IMR-90 (cell line): ENCODE data around the gene TMEM163. TPM values are rescaled to one million over a fixed set of nuclear protein-coding genes. Genes with fewer than 3 reads are reported as not detected.

Source experiments
- ATAC-seq: fragments of 200-7000 bp; cut with Tn5 transposase; 2 replicates; pipeline ENCODE4 v1.9.1; 2020; ENCODE audit warnings: low read depth, mild to moderate bottlenecking, moderate library complexity
- BruUV-seq: library from RNA; stranded (reverse); fragments of 400-500 nt; replicated peaks from 2 replicates; lab custom pipeline; 2021; lab: Mats Ljungman, UMichigan
- CTCF ChIA-PET: fragments of 300-600 bp; formaldehyde crosslinking; extraction: SDS; loops from one replicate; lab custom pipeline; 2021; ENCODE audit warnings: antibody characterized with exemption; lab: Yijun Ruan, JAX
- POLR2A ChIA-PET: fragments of 300-600 bp; sonication (Branson Sonifier 250); formaldehyde crosslinking; loops from one replicate; lab custom pipeline; 2022; ENCODE audit warnings: antibody characterized with exemption; ENCODE audit not compliant: unreplicated experiment; lab: Charles Lee
- DNase-seq: peaks from one replicate; pipeline ENCODE4 v3.0.0; 2013
- H2AFZ ChIP-seq: replicated peaks from 2 replicates; pipeline ENCODE3; 2013; ENCODE audit warnings: low read length, mild to moderate bottlenecking; ENCODE audit not compliant: poor library complexity
- H2AK5ac ChIP-seq: 2 replicates; pipeline ENCODE4 v1.6.1; 2013; ENCODE audit warnings: low read depth, low read length, inconsistent platforms
- H2AK9ac ChIP-seq: replicated peaks from 2 replicates; pipeline ENCODE3; 2013; ENCODE audit warnings: mild to moderate bottlenecking, low read depth, low read length, moderate library complexity; ENCODE audit not compliant: poor library complexity
- H2BK120ac ChIP-seq: 2 replicates; pipeline ENCODE4 v1.6.1; 2013; ENCODE audit warnings: low read depth, low read length, inconsistent platforms
- H2BK15ac ChIP-seq: 3 replicates; pipeline ENCODE4 v1.6.1; 2013; ENCODE audit warnings: low read depth, low read length, inconsistent platforms
- H2BK20ac ChIP-seq: 2 replicates; pipeline ENCODE4 v1.6.1; 2013; ENCODE audit warnings: low read depth, mild to moderate bottlenecking, inconsistent platforms, low read length, moderate library complexity
- H2BK5ac ChIP-seq: 2 replicates; pipeline ENCODE4 v1.6.1; 2013; ENCODE audit warnings: mild to moderate bottlenecking, low read depth, low read length, inconsistent platforms; ENCODE audit not compliant: poor library complexity, severe bottlenecking
- H3K14ac ChIP-seq: replicated peaks from 2 replicates; pipeline ENCODE4 v1.6.1; 2013; ENCODE audit warnings: low read depth, low read length, inconsistent platforms
- H3K18ac ChIP-seq: 2 replicates; pipeline ENCODE4 v1.6.1; 2013; ENCODE audit warnings: low read depth, low read length, control low read depth
- H3K23ac ChIP-seq: 2 replicates; pipeline ENCODE4 v1.6.1; 2013; ENCODE audit warnings: low read depth, low read length, inconsistent platforms
- H3K27ac ChIP-seq: 2 replicates; pipeline ENCODE4 v1.5.1; 2013; ENCODE audit warnings: mild to moderate bottlenecking, control low read depth, low read length; ENCODE audit not compliant: insufficient read depth
- H3K27me3 ChIP-seq: 2 replicates; pipeline ENCODE4 v1.6.1; 2013; ENCODE audit warnings: low read length; ENCODE audit not compliant: control insufficient read depth, insufficient read depth
- H3K36me3 ChIP-seq: 2 replicates; pipeline ENCODE4 v1.6.1; 2013; ENCODE audit warnings: low read length, mixed read lengths; ENCODE audit not compliant: control insufficient read depth, insufficient read depth
- H3K4ac ChIP-seq: 2 replicates; pipeline ENCODE4 v1.6.1; 2013; ENCODE audit warnings: low read depth, low read length, inconsistent platforms
- H3K4me1 ChIP-seq: 2 replicates; pipeline ENCODE4 v1.6.1; 2013; ENCODE audit warnings: low read length, mixed read lengths; ENCODE audit not compliant: control insufficient read depth, insufficient read depth
- H3K4me2 ChIP-seq: 2 replicates; pipeline ENCODE4 v1.6.1; 2013; ENCODE audit warnings: low read depth, mild to moderate bottlenecking, control low read depth, low read length, moderate library complexity
- H3K4me3 ChIP-seq: 2 replicates; pipeline ENCODE4 v1.5.1; 2013; ENCODE audit warnings: low read depth, mild to moderate bottlenecking, control low read depth, low read length, moderate library complexity; ENCODE audit not compliant: insufficient read depth
- H3K56ac ChIP-seq: 2 replicates; pipeline ENCODE4 v1.6.1; 2013; ENCODE audit warnings: low read length, inconsistent platforms; ENCODE audit not compliant: insufficient read depth; ENCODE audit errors: extremely low read depth
- H3K79me1 ChIP-seq, 2 experiments: 2 replicates each; pipeline ENCODE4 v1.6.1; 2013; ENCODE audit warnings: low read length in 2 of 2, inconsistent platforms in 1 of 2, low read depth in 1 of 2
- H3K9ac ChIP-seq: 2 replicates; pipeline ENCODE4 v1.6.1; 2013; ENCODE audit warnings: low read depth, low read length, control low read depth
- H3K9me1 ChIP-seq: 2 replicates; pipeline ENCODE4 v1.6.1; 2013; ENCODE audit warnings: low read length, inconsistent platforms; ENCODE audit not compliant: insufficient read depth
- H3K9me3 ChIP-seq: 2 replicates; pipeline ENCODE4 v1.6.1; 2013; ENCODE audit warnings: low read length; ENCODE audit not compliant: control insufficient read depth, insufficient read depth
- H4K20me1 ChIP-seq: 2 replicates; pipeline ENCODE4 v1.6.1; 2013; ENCODE audit warnings: low read length, inconsistent platforms; ENCODE audit not compliant: insufficient read depth
- H4K5ac ChIP-seq: 2 replicates; pipeline ENCODE4 v1.6.1; 2013; ENCODE audit warnings: mild to moderate bottlenecking, low read depth, low read length, control low read depth
- H4K8ac ChIP-seq, 2 experiments: 2 replicates each; pipeline ENCODE4 v1.6.1; 2013; ENCODE audit warnings: low read depth in 2 of 2, low read length in 2 of 2, control low read depth in 1 of 2, inconsistent platforms in 1 of 2
- H4K91ac ChIP-seq: 2 replicates; pipeline ENCODE4 v1.6.1; 2013; ENCODE audit warnings: low read depth, low read length, inconsistent platforms; ENCODE audit not compliant: insufficient read depth
- BHLHE40 ChIP-seq: fragments of 150-350 bp; IDR thresholded peaks from 2 replicates; pipeline ENCODE4 v1.6.1; 2016; ENCODE audit warnings: mild to moderate bottlenecking, low read depth, low read length
- CHD1 ChIP-seq: IDR thresholded peaks from 2 replicates; pipeline ENCODE4 v1.6.1; 2012; ENCODE audit warnings: low read depth, low read length, improper control_type of control experiment
- CTCF ChIP-seq: conservative IDR thresholded peaks from 2 replicates; pipeline ENCODE4 v1.5.1; 2012; ENCODE audit warnings: mild to moderate bottlenecking, low read depth, low read length, improper control_type of control experiment
- ELK1 ChIP-seq: fragments of 150-350 bp; IDR thresholded peaks from 2 replicates; pipeline ENCODE4 v1.6.1; 2016; ENCODE audit warnings: low read depth, mild to moderate bottlenecking, low read length, moderate library complexity, borderline replicate concordance
- FOS ChIP-seq: fragments of 150-350 bp; IDR thresholded peaks from 2 replicates; pipeline ENCODE4 v1.6.1; 2016; ENCODE audit warnings: low read depth, low read length
- MAFK ChIP-seq: IDR thresholded peaks from 2 replicates; pipeline ENCODE4 v1.6.1; 2012; ENCODE audit warnings: low read depth, low read length, improper control_type of control experiment
- MXI1 ChIP-seq: IDR thresholded peaks from 2 replicates; pipeline ENCODE4 v1.6.1; 2012; ENCODE audit warnings: low read depth, mild to moderate bottlenecking, low read length, moderate library complexity, borderline replicate concordance
- NFE2L2 ChIP-seq: fragments of 150-350 bp; IDR thresholded peaks from 2 replicates; pipeline ENCODE4 v1.6.1; 2016; ENCODE audit warnings: low read depth, mild to moderate bottlenecking, low read length
- RAD21 ChIP-seq: IDR thresholded peaks from 2 replicates; pipeline ENCODE4 v1.6.1; 2012; ENCODE audit warnings: low read length, improper control_type of control experiment
- RCOR1 ChIP-seq: IDR thresholded peaks from 2 replicates; pipeline ENCODE4 v1.6.1; 2012; ENCODE audit warnings: mild to moderate bottlenecking, low read length, improper control_type of control experiment; ENCODE audit not compliant: insufficient replicate concordance
- RFX5 ChIP-seq: IDR thresholded peaks from 2 replicates; pipeline ENCODE4 v1.8.0; 2012; ENCODE audit warnings: low read depth, mild to moderate bottlenecking, low read length, moderate library complexity
- USF2 ChIP-seq: fragments of 150-350 bp; IDR thresholded peaks from 2 replicates; pipeline ENCODE4 v1.6.1; 2017; ENCODE audit warnings: mild to moderate bottlenecking, antibody characterized with exemption, low read length, low read depth
- WGBS, 2 experiments: methylation state at CpG; one replicate each; pipeline versions ENCODE4 v1.1.5 to v1.1.7; 2013; ENCODE audit warnings: missing lambda C conversion rate in 2 of 2; ENCODE audit not compliant: insufficient read length in 1 of 2; ENCODE audit errors: extremely low coverage in 2 of 2; 5-methylcytosine and 5-hydroxymethylcytosine counted together
- dilution Hi-C: fragments of 300-500 bp; cut with HindIII; formaldehyde crosslinking; loops from one replicate; pipeline ENCODE4 v1.14.3; 2018; ENCODE audit warnings: low sequenced_read_pairs; ENCODE audit not compliant: unreplicated experiment
- in situ Hi-C: fragments of 300-500 bp; cut with MboI; formaldehyde crosslinking; loops from 3 replicates; pipeline ENCODE4 v1.14.3; 2019; ENCODE audit warnings: low sequenced_read_pairs, inconsistent platforms, mixed read lengths
- intact Hi-C: fragments of 100-400 bp; cut with micrococcal nuclease; formaldehyde crosslinking; loops from 2 replicates; pipeline ENCODE4 v1.10.0; 2022
- polyA plus RNA-seq, 3 experiments: library from polyadenylated mRNA; depleted of rRNA; stranded (reverse); fragments of >200 nt; gene quantifications; 2 replicates each; pipeline ENCODE4 v1.2.3, GENCODE V29; 2012; ENCODE audit warnings: low replicate concordance in 1 of 3
- total RNA-seq: library from RNA; depleted of rRNA; stranded (reverse); fragments of >200 nt; gene quantifications from 2 replicates; pipeline ENCODE4 v1.2.3, GENCODE V29; 2012

TMEM163 gene
- total and polyA plus RNA-seq, 2 of the 4 experiments (the other 2 are of a cell fraction) = not detected

GRCh38 chr2:134685967-134686366 is 32.8 kb downstream of the TMEM163 start:
- Histone ChIP-seq H4K5ac (no peak overlapping the region), H2AK5ac (no peak overlapping the region), H3K27ac (no peak overlapping the region), H3K4ac (no peak overlapping the region), H2AK9ac (no peak overlapping the region), H2BK5ac (no peak overlapping the region), H3K4me3 (no peak overlapping the region), H3K23ac (no peak overlapping the region), H3K9ac (no peak overlapping the region), H3K56ac (no peak overlapping the region), H2AFZ (no peak overlapping the region), H4K8ac (no peak overlapping the region), H3K27me3 (no peaks in the 10 kb centered on the region; the same call in 1 of the 2 replicates), H3K4me2 (no peak overlapping the region), H2BK15ac (no peak overlapping the region), H4K91ac (no peak overlapping the region), H2BK20ac (no peak overlapping the region), H3K79me1 (no peaks in the 10 kb centered on the region), H2BK120ac (no peak overlapping the region), H3K14ac (no peak overlapping the region), H3K18ac (no peak overlapping the region), H3K9me3 (no peaks in the 10 kb centered on the region), H3K9me1 (no peaks in the 10 kb centered on the region), H3K36me3 (no peaks in the 10 kb centered on the region), H3K4me1 (no peaks in the 10 kb centered on the region), H4K20me1 (no peaks in the 10 kb centered on the region; the same call in 1 of the 2 replicates)
- TF ChIP-seq BHLHE40 (no peak), CTCF (no peak), RAD21 (no peak), NFE2L2 (no peak), FOS (no peak), USF2 (no peak), RCOR1 (no peak), MAFK (no peak), MXI1 (no peak), RFX5 (no peak), CHD1 (no peak), ELK1 (no peak)
- ATAC-seq (no peak), DNase-seq (no peak)
- CTCF ChIA-PET = no interaction called here
- WGBS, 2 experiments = no CpG with 5 or more reads among the region's 3 CpGs
- intact Hi-C loops (no loop called here), in situ Hi-C loops (no loop called here), dilution Hi-C loops (no loop called here)
- POLR2A ChIA-PET = no interaction called here
- BruUV-seq = no TSS peak
